Measurements from ENCODE around the gene FCAR.
"Not testable (repeated sequence)": the region's sequence is repeated elsewhere in the genome, so short reads cannot be mapped to it uniquely, and the experiment has no call there.

Gene FCAR

GRCh38 chr19:54873990-54874389 lies at the start of gene FCAR:
Gene FCAR (plus strand): TSS chr19:54874235. CDS start chr19:54874290, 55 bp downstream.
- no peak for DNase-seq

DNA sequence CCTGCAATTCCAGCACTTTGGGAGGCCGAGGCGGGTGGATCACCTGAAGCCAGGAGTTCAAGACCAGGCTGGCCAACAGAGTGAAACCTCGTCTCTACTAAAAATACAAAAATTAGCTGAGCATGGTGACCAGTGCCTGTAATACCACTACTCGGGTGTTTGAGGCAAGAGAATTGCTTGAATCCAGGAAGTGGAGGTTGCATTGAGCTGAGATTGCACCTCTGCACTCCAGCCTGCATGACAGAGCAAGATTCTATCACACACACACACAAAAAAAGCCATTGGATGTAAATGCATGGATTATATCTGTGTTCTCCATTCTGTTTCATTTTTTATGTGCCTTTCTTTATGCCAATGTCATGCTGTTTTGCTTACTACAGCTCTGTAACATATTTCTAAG lies 49.6 kb upstream of the FCAR start:
- not testable (repeated sequence) for DNase-seq

- DNase-seq = not testable (repeated sequence)
Observed at GRCh38 chr19:54825326-54825725, 48.7 kb upstream of the FCAR start.

- not testable (repeated sequence) for DNase-seq
Observed at GRCh38 chr19:54828064-54828463, 46.0 kb upstream of the FCAR start.

- not testable (repeated sequence) for DNase-seq
Observed at GRCh38 chr19:54832496-54832895, 41.5 kb upstream of the FCAR start, which contains the start of gene KIR2DS4. Gene KIR2DS4 (plus strand): TSS chr19:54832676.

DNA sequence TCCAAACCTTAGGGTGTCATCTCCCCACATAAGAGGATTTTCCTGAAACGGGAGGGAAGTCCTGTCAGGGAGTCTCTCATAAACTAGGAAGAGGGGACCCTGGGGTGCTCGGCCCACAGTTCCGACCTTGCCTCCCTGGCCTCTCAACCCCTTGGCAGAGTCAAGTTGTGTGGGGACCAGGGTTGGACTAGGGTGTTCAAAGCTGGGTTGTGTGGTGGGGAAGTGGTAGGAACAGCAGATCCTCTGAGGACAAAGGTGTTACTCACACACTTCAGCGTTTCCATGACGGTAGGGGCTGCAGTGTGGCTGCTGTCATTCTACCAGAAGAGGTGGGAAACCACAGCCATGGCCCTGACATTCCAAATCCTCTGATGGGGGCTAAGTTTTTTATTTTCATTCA lies 38.9 kb upstream of the FCAR start:
- DNase-seq = not testable (repeated sequence)

DNA sequence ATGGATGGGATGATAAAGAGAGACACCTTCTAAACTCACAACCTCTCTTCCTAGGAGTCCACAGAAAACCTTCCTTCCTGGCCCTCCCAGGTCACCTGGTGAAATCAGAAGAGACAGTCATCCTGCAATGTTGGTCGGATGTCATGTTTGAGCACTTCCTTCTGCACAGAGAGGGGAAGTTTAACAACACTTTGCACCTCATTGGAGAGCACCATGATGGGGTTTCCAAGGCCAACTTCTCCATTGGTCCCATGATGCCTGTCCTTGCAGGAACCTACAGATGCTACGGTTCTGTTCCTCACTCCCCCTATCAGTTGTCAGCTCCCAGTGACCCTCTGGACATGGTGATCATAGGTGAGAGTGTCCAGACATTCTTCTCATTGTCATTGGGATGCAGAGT lies 36.5 kb upstream of the FCAR start:
- DNase-seq = not testable (repeated sequence)

GRCh38 chr19:54843171-54843570 lies 30.9 kb upstream of the FCAR start:
- not testable (repeated sequence) for DNase-seq

DNA sequence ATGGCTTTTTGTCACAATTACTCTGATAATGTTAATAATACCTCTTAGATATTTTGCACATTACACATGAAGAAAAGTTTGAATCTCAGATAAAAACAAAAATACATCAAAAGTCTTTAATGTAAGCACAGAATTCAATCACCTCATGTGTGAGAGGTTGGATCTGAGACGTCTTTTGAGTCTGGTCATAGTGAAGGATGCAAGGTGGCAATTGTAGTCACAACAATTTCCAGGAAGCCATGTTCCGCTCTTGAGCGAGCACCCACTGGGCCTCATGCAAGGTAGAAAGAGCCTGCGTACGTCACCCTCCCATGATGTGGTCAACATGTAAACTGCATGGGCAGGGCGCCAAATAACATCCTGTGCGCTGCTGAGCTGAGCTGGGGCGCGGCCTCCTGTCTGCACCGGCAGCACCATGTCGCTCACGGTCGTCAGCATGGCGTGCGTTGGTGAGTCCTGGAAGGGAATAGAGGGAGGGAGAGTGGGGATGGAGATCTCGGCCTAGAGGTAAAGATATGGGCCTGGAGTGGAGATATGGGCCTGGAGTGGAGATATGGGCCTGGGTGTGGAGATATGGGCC lies 23.9 kb upstream of the FCAR start, which contains the start of gene KIR3DL2:
Gene KIR3DL2, plus strand, starts transcription at position 383 of the 580 bp plus-strand sequence. Its CDS starts 33 bp downstream, at position 416.
- not testable (repeated sequence) for DNase-seq

DNA sequence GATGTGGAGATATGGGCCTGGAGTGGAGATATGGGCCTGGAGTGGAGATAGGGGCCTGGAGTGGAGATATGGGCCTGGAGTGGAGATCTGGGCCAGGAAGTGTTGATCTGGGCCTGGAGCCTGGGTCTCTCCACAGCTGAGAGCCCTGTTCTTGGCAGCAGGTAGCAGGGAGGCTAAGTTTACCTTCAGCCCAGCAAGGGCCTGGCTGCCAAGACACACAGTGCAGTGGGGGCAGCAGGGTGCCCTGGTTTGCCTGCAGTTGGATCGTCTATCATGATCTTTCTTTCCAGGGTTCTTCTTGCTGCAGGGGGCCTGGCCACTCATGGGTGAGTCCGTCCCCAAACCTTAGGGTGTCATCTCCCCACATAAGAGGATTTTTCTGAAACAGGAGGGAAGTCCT lies 23.1 kb upstream of the FCAR start:
- no peak for DNase-seq

DNA sequence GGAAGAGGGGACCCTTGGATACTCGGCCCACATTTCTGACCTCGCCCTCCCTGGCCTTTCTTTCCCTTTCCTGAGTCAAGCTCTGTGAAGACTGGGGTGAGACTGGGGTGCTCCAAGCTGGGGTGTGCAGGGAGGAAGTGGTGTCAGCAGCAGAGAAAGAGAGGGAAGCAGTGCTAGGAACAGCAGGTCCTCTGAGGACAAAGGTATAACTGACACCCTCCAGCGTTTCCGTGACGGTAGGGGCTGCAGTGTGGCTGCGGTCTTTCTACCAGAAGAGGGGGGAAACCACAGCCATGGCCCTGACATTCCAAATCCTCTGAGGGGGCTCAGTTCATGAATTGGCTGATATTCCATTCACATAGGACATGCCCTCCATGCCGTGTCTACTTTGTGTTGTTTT lies 22.7 kb upstream of the FCAR start:
- DNase-seq = no peak

GRCh38 chr19:54855241-54855640 lies 18.8 kb upstream of the FCAR start:
- DNase-seq = not testable (repeated sequence)

DNA sequence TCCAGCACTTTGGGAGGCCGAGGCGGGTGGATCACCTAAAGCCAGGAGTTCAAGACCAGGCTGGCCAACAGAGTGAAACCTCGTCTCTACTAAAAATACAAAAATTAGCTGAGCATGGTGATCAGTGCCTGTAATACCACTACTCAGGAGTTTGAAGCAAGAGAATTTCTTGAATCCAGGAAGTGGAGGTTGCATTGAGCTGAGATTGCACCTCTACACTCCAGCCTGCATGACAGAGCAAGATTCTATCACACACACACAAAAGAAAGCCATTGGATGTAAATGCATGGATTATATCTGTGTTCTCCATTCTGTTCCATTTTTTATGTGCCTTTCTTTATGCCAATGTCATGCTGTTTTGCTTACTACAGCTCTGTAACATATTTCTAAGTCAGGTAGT lies 15.6 kb upstream of the FCAR start:
- DNase-seq = not testable (repeated sequence)

DNA sequence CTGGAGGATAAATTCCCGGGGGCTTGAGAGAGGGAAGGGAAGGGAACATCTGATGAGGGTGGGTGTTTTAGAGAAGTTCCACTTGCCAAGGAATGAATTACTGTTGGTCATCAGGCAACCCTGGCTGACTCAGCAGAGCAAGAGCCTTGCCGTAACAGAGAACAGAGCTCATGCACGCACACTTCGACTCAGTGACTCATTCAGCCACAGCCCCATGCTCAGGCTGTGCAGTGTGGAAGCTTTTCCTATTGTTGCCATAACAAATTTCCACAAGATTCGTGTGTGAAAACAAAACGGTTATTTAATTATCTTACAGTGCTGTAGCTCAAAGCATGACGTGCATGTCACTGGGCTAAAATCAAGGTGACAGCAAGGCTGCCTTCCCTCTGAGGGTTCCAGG lies 14.6 kb upstream of the FCAR start:
- not testable (repeated sequence) for DNase-seq

DNA sequence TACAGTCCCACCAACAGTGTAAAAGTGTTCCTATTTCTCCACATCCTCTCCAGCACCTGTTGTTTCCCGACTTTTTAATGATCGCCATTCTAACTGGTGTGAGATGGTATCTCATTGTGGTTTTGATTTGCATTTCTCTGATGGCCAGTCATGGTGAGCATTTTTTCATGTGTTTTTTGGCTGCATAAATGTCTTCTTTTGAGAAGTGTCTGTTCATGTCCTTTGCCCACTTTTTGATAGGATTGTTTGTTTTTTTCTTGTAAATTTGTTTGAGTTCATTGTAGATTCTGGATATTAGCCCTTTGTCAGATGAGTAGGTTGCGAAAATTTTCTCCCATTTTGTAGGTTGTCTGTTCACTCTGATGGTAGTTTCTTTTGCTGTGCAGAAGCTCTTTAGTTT lies 10.6 kb upstream of the FCAR start:
- not testable (repeated sequence) for DNase-seq

DNA sequence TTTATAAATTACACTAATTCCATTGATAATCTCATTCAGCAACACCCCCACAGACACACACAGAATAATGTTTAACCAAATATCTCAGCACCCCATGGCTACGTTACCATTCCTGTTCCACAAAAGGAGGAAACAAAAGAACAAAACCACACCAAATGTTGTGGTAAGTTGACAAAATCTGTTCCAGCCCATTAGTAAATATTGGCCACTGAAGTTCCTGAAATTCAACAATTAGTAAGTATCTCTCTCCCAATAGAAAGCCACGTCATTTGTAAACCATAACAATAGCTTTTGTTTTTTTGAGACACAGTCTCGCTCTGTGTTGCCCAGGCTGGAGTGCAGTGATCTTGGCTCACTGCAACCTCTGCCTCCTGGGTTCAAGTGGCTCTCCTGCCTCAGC lies 2.3 kb upstream of the FCAR start:
- DNase-seq = no peak

DNA sequence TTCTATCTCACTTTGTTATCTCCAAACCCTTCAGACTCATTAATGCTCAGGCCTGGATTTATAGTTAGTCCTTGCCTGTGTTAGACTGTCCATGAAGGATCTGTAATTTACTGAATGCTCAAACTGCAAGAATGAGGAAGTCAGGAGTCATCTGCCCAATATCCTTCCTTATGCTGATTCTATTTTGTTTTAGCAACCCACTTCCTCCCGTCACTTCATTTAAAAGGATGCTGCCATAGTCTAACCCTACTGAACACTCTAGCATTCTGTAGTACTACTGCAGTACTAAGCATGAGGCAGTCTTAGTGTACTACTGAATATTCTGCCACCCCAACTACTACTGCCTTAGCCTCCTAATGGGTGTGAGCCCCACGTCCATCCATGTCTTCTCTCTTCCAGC lies 1.5 kb downstream of the FCAR start:
- DNase-seq = no peak

GRCh38 chr19:54877471-54877870 lies 3.4 kb downstream of the FCAR start:
- no peak for DNase-seq

- no peak for DNase-seq
Observed at GRCh38 chr19:54881884-54882283, 7.8 kb downstream of the FCAR start.

DNA sequence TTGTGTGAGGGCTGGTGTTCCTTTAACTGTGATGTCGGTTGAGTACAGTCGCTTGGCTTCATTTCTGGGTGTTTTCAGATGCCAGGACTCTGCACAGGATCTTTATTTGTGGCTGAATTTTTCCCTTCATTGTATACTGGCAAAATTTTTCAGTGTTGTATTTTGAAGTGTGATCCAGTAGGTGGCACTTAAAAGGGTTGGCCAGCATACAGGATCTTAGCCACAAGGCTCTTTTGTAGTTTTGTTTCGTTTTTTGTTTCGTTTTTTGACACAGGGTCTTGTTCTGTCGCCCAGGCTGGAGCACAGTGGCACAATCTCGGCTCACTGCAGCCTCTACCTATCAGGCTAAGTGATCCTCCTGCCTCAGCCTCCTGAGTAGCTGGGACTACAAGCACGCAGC lies 8.7 kb downstream of the FCAR start:
- DNase-seq = no peak

- no peak for DNase-seq
Observed at GRCh38 chr19:54883228-54883627, 9.2 kb downstream of the FCAR start.

DNA sequence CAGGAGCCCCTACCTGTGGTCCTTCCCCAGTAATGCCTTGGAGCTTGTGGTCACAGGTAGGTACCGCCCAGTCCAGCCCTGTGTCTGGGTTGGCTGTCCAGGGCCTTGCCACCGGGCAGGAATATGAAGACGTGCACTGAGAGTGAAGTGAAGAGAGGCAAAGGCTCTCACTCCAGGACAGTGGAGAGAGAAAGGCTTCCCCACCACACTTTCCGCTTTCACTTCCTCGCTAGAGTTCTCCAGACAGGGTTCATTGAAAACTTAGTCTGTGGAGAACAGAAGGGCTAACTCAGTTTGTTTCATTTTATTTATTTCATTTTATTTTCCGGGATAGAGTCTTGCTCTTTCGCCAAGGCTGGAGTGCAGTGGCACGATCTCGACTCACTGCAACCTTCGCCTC lies 14.2 kb downstream of the FCAR start:
- no peak for DNase-seq

- DNase-seq = no peak
Observed at GRCh38 chr19:54889566-54889965, 15.5 kb downstream of the FCAR start.

DNA sequence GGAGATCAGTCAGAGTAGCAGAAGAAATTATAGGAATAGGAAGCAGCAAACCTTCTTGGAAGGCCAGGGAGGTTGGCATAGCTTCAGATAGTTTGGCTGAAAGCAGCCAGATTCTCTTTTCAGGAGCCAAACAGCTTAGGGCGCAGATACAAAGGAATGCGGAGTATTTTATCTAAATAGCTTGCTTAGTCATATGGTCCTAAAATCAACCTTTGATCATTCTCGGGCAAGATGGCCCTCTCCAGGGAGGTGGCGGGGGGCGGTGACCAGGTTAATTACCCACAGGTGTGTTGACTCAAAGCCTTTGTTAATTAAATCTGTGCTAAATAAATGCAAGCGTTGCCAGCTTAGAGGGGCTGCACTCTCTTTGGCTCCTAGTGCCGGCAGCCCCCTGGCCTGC lies 19.4 kb downstream of the FCAR start:
- no peak for DNase-seq

DNA sequence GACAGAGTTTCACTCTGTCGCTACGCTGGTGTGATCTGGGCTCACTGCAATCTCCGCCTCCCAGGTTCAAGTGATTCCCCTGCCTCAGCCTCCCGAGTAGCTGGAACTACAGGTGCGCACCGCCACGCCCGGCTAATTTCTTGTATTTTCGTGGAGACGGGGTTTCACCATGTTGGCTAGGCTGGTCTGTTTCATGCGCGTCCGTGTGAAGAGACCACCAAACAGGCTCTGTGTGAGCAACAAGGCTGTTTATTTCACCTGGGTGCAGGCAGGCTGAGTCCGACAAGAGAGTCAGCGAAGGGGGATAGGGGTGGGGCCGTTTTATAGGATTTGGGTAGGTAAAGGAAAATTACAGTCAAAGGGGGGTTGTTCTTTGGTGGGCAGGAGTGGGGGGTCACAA lies 20.1 kb downstream of the FCAR start:
- not testable (repeated sequence) for DNase-seq

All from activated naive CD4-positive, alpha-beta T cell treated with anti-CD3 and anti-CD28 coated beads, Interleukin-2, amount 50 U/mL, for 16 hours (primary cell).